ENCODE measurements around the gene ANAPC10. TPM values are rescaled to one million over a fixed set of nuclear protein-coding genes. Genes with fewer than 3 reads are reported as not detected.
"Not testable (repeated sequence)": the region's sequence is repeated elsewhere in the genome, so short reads cannot be mapped to it uniquely, and the experiment has no call there.

Gene ANAPC10
- 15.2 TPM for polyA plus RNA-seq (ENCODE audit: insufficient read length)

GRCh38 chr4:145097821-145098674 is at the start of gene ANAPC10, which contains the start of gene ABCE1:
Gene ANAPC10, minus strand, starts transcription at chr4:145098196. Its CDS starts 2,097 bp downstream, at chr4:145096099.
Gene ABCE1, plus strand, starts transcription at chr4:145098311. Its CDS starts 6,102 bp downstream, at chr4:145104413.
- peak; percentile 98 for DNase-seq (ENCODE audit: low read depth)

- not testable (repeated sequence) for DNase-seq (ENCODE audit: low read depth)
These were observed 38.2 kb upstream of the ANAPC10 start for GRCh38 chr4:145136219-145136618.

GRCh38 chr4:145132511-145133098 is 34.6 kb upstream of the ANAPC10 start:
- DNase-seq (ENCODE audit: low read depth): no peak

- no peak for DNase-seq (ENCODE audit: low read depth)
These were observed 33.9 kb upstream of the ANAPC10 start for GRCh38 chr4:145131848-145132247.

GRCh38 chr4:145130788-145131399 is 32.9 kb upstream of the ANAPC10 start:
- no peak for DNase-seq (ENCODE audit: low read depth)

- DNase-seq (ENCODE audit: low read depth): no peak
These were observed 32.1 kb upstream of the ANAPC10 start for GRCh38 chr4:145130130-145130529.

GRCh38 chr4:145125396-145125795 is 27.4 kb upstream of the ANAPC10 start:
- DNase-seq (ENCODE audit: low read depth): no peak

GRCh38 chr4:145108128-145108527 is 10.1 kb upstream of the ANAPC10 start:
- DNase-seq (ENCODE audit: low read depth): no peak

- no peak for DNase-seq (ENCODE audit: low read depth)
These were observed 9.1 kb upstream of the ANAPC10 start for GRCh38 chr4:145107126-145107525.

GRCh38 chr4:145103496-145103895 is 5.5 kb upstream of the ANAPC10 start:
- no peak for DNase-seq (ENCODE audit: low read depth)

GRCh38 chr4:145102619-145103018 is 4.6 kb upstream of the ANAPC10 start:
- DNase-seq (ENCODE audit: low read depth): no peak

- no peak for DNase-seq (ENCODE audit: low read depth)
These were observed 3.1 kb upstream of the ANAPC10 start for GRCh38 chr4:145101091-145101490.

- DNase-seq (ENCODE audit: low read depth): no peak
These were observed 1.7 kb upstream of the ANAPC10 start for GRCh38 chr4:145099653-145100052.

- no peak for DNase-seq (ENCODE audit: low read depth)
These were observed 660 bp upstream of the ANAPC10 start for GRCh38 chr4:145098675-145099037.

- DNase-seq (ENCODE audit: low read depth): no peak
These were observed 620 bp downstream of the ANAPC10 start for GRCh38 chr4:145097331-145097820.

- DNase-seq (ENCODE audit: low read depth): no peak
These were observed 4.4 kb downstream of the ANAPC10 start for GRCh38 chr4:145093638-145094037.

- DNase-seq (ENCODE audit: low read depth): no peak
These were observed 7.6 kb downstream of the ANAPC10 start for GRCh38 chr4:145090380-145090779.

- DNase-seq (ENCODE audit: low read depth): no peak
These were observed 13.9 kb downstream of the ANAPC10 start for GRCh38 chr4:145083891-145084605.

- no peak for DNase-seq (ENCODE audit: low read depth)
These were observed 16.2 kb downstream of the ANAPC10 start for GRCh38 chr4:145081756-145082155.

GRCh38 chr4:145076469-145076855 is 21.5 kb downstream of the ANAPC10 start:
- no peak for DNase-seq (ENCODE audit: low read depth)

GRCh38 chr4:145075742-145076468 is 22.1 kb downstream of the ANAPC10 start:
- DNase-seq (ENCODE audit: low read depth): no peak

All from forelimb muscle (tissue), 1 donor.